ENCODE results near the gene ZNF594. TPM values are rescaled to one million over a fixed set of nuclear protein-coding genes. Genes with fewer than 3 reads are reported as not detected.

Gene ZNF594
- total RNA-seq, 1 donor from 2014 or later: 19.5 TPM

DNA sequence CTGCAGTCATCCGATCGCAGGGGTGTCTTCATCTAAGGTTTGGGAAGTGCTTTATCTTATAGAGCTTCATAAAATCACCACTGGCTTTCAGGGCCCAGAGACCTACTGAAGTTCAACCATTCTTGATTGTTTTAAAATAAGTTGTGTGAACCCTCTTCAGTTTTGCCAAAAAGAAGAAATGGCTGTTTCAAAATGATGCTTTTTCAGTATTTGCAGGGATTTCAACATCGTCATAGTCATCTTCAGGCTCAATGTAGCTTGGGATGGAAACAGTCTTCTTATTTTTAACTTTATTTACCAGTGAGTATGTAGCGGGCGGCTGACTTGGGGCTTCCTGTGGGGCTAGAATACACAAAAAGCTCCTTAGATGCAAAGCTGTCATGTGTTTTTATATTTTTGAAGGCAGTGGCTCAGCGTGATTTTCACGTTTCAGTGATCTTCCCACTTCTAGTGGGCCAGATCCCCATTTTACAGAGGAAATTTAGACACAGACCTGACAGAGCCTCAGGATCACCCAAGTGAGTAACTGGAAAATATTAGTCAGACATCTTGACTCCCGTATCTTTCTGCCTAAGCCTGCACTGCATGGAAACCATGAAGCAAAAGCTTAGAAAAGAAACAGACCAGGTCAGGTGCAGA lies 19.1 kb upstream of the ZNF594 start:
- Mint-ChIP-seq H3K27me3 (ENCODE audit: insufficient read depth, low read depth) (no peaks in the 10 kb centered on the region), H3K4me3 (no peak overlapping the region), H3K9me3 (no peaks in the 10 kb centered on the region), H3K27ac (no peak overlapping the region), H3K4me1 (no peaks in the 10 kb centered on the region), H3K36me3 (peaks cover 9% of the 10 kb centered on the region)
- Histone ChIP-seq H3K27me3 (no peaks in the 10 kb centered on the region), H3K9me3 (ENCODE audit: low read depth) (no peaks in the 10 kb centered on the region), H3K79me2 (ENCODE audit: low read depth) (no peaks in the 10 kb centered on the region), H3K36me3 (no peaks in the 10 kb centered on the region), H3K9ac (no peak overlapping the region), H3K4me3 (no peak overlapping the region), H3K4me2 (no peak overlapping the region), H3K27ac (no peak overlapping the region), H3K4me1 (no peaks in the 10 kb centered on the region), H3F3A (ENCODE audit: low read depth) (no peaks in the 10 kb centered on the region), H4K20me1 (ENCODE audit: low read depth) (no peaks in the 10 kb centered on the region), H2AFZ (replicated peaks) (no peak overlapping the region)
- TF ChIP-seq EZH2 (IDR thresholded peaks at IDR 0.05) (no peak), EZH2phosphoT487 (IDR thresholded peaks at IDR 0.05) (no peak)
- TF ChIP-seq, protein P1, sequence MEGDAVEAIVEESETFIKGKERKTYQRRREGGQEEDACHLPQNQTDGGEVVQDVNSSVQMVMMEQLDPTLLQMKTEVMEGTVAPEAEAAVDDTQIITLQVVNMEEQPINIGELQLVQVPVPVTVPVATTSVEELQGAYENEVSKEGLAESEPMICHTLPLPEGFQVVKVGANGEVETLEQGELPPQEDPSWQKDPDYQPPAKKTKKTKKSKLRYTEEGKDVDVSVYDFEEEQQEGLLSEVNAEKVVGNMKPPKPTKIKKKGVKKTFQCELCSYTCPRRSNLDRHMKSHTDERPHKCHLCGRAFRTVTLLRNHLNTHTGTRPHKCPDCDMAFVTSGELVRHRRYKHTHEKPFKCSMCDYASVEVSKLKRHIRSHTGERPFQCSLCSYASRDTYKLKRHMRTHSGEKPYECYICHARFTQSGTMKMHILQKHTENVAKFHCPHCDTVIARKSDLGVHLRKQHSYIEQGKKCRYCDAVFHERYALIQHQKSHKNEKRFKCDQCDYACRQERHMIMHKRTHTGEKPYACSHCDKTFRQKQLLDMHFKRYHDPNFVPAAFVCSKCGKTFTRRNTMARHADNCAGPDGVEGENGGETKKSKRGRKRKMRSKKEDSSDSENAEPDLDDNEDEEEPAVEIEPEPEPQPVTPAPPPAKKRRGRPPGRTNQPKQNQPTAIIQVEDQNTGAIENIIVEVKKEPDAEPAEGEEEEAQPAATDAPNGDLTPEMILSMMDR (IDR thresholded peaks at IDR 0.05): no peak
- DNase-seq (ENCODE audit: low spot score): no peak

DNA sequence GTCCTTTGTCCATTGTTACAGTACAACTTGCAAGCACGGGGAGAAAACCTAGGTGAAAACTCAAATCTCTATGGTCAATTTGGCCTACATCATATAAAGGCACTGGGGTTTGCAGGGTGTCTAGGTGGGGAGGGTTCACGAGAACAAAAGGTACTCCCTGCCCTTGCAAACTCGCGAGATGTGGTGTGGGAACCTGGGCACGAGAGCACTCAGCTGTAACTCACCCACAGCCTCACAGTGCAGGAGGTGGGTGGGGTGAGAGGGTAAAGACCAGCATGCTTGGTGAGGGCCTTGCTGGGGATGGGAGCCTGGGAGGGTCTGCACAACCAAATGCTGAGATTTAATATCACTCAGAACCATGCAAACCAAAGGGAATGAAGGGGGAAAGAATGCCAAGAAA lies 18.4 kb upstream of the ZNF594 start:
- no peaks in the 10 kb centered on the region for H3K79me2 ChIP-seq (ENCODE audit: low read depth)
- no peak overlapping the region for H2AFZ ChIP-seq (replicated peaks)
- no peaks in the 10 kb centered on the region for H3K4me1 ChIP-seq
- H3K4me3 ChIP-seq: no peak overlapping the region
- H3K27ac ChIP-seq: no peak overlapping the region
- Mint-ChIP-seq H3K9me3 (no peaks in the 10 kb centered on the region), H3K4me1 (no peaks in the 10 kb centered on the region), H3K27ac (no peak overlapping the region), H3K36me3 (peaks cover 9% of the 10 kb centered on the region), H3K4me3 (no peak overlapping the region), H3K27me3 (ENCODE audit: insufficient read depth, low read depth) (no peaks in the 10 kb centered on the region)
- no peaks in the 10 kb centered on the region for H3K9me3 ChIP-seq (ENCODE audit: low read depth)
- H3K9ac ChIP-seq: no peak overlapping the region
- no peaks in the 10 kb centered on the region for H3F3A ChIP-seq (ENCODE audit: low read depth)
- no peak for DNase-seq (ENCODE audit: low spot score)
- no peaks in the 10 kb centered on the region for H3K27me3 ChIP-seq
- TF ChIP-seq EZH2phosphoT487 (IDR thresholded peaks at IDR 0.05): no peak
- TF ChIP-seq, protein P1 (IDR thresholded peaks at IDR 0.05): no peak
- TF ChIP-seq EZH2 (IDR thresholded peaks at IDR 0.05): no peak
- no peaks in the 10 kb centered on the region for H3K36me3 ChIP-seq
- H3K4me2 ChIP-seq: no peak overlapping the region
- no peaks in the 10 kb centered on the region for H4K20me1 ChIP-seq (ENCODE audit: low read depth)

DNA sequence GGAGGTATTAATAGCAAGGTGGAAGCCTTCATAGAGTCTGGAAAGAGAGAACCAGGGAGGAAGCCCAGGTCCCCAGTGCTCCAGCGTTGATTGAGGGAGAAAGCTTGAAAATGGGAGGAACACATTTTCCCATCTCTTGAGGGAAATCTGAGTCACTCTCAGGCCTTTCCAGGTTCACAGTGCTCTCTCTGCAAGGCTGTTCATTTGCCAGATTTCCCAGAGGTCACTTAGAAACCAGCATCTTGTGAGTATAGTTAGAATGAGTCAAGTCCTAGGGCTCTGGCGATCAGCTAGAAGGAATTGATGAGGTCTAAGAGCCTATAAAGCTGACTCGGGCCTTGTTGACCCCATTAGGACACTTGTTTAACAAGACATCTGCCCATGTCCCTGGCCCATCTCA lies 17.7 kb upstream of the ZNF594 start:
- Histone ChIP-seq H3K9me3 (ENCODE audit: low read depth) (no peaks in the 10 kb centered on the region), H3K9ac (no peak overlapping the region), H2AFZ (replicated peaks) (no peak overlapping the region), H3K4me3 (no peak overlapping the region), H3F3A (ENCODE audit: low read depth) (no peaks in the 10 kb centered on the region), H4K20me1 (ENCODE audit: low read depth) (no peaks in the 10 kb centered on the region), H3K36me3 (no peaks in the 10 kb centered on the region), H3K4me2 (no peak overlapping the region), H3K79me2 (ENCODE audit: low read depth) (no peaks in the 10 kb centered on the region), H3K27ac (no peak overlapping the region), H3K27me3 (no peaks in the 10 kb centered on the region), H3K4me1 (no peaks in the 10 kb centered on the region)
- Mint-ChIP-seq H3K27me3 (ENCODE audit: insufficient read depth, low read depth) (no peaks in the 10 kb centered on the region), H3K36me3 (peaks cover 7% of the 10 kb centered on the region), H3K4me1 (no peaks in the 10 kb centered on the region), H3K27ac (no peak overlapping the region), H3K9me3 (no peaks in the 10 kb centered on the region), H3K4me3 (no peak overlapping the region)
- no peak for DNase-seq (ENCODE audit: low spot score)
- no peak for TF ChIP-seq EZH2 (IDR thresholded peaks at IDR 0.05)

DNA sequence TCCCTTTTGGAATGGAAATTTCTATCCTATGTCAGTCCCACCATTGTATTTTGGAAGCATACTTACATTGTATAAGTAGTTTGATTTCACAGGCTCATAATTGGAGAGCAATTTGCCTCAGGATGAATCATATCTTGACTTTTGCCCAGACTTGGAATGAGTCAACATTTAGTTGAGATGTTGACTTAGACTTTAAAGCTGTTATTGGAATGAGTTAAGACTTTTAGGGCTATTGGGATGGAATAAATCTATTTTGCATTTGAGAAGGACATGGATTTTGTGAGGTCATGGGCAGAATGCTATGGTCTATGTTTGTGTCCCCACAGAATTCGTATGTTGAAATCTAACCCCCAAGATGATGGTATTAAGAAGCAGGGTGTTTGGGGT lies 12.2 kb upstream of the ZNF594 start:
- no peaks in the 10 kb centered on the region for H3K36me3 ChIP-seq
- H3K27me3 ChIP-seq: no peaks in the 10 kb centered on the region

More for the DNA sequence above, 12.2 kb upstream of the ZNF594 start:
- H3K9me3 ChIP-seq (ENCODE audit: low read depth): no peaks in the 10 kb centered on the region
- H3K4me3 ChIP-seq: no peak overlapping the region
- no peaks in the 10 kb centered on the region for H3K4me1 ChIP-seq
- no peak overlapping the region for H3K4me2 ChIP-seq
- no peak for TF ChIP-seq EZH2phosphoT487 (IDR thresholded peaks at IDR 0.05)
- H3K9ac ChIP-seq: no peak overlapping the region
- DNase-seq (ENCODE audit: low spot score): no peak
- H3F3A ChIP-seq (ENCODE audit: low read depth): no peaks in the 10 kb centered on the region
- Mint-ChIP-seq H3K27ac (no peak overlapping the region), H3K27me3 (ENCODE audit: insufficient read depth, low read depth) (no peaks in the 10 kb centered on the region), H3K4me1 (no peaks in the 10 kb centered on the region), H3K36me3 (peaks cover 20% of the 10 kb centered on the region), H3K4me3 (no peak overlapping the region), H3K9me3 (peaks cover 10% of the 10 kb centered on the region)
- no peaks in the 10 kb centered on the region for H4K20me1 ChIP-seq (ENCODE audit: low read depth)
- no peaks in the 10 kb centered on the region for H3K79me2 ChIP-seq (ENCODE audit: low read depth)
- H3K27ac ChIP-seq: no peak overlapping the region
- H2AFZ ChIP-seq (replicated peaks): no peak overlapping the region
